UCSD-AML1 (cell line): ENCODE data around the gene DLG1.

Source experiments
- DNase-seq: peaks from one replicate; lab custom pipeline; 2025; ENCODE audit not compliant: unreplicated experiment; lab: John Stamatoyannopoulos, UW

The DLG1 gene

GRCh38 chr3:197317250-197317963 lies 19.0 kb upstream of the DLG1 start:
- DNase-seq: no peak

- DNase-seq: no peak
These were observed 14.0 kb upstream of the DLG1 start for GRCh38 chr3:197312431-197312830.

GRCh38 chr3:197311591-197311990 lies 13.2 kb upstream of the DLG1 start:
- DNase-seq: no peak

GRCh38 chr3:197309528-197310361 lies 11.3 kb upstream of the DLG1 start:
- no peak for DNase-seq

GRCh38 chr3:197308591-197308990 lies 10.2 kb upstream of the DLG1 start:
- DNase-seq: no peak

GRCh38 chr3:197306374-197307086 lies 8.1 kb upstream of the DLG1 start:
- DNase-seq: no peak

GRCh38 chr3:197305854-197306253 lies 7.4 kb upstream of the DLG1 start:
- no peak for DNase-seq

- no peak for DNase-seq
These were observed 5.0 kb upstream of the DLG1 start for GRCh38 chr3:197303452-197303851.

GRCh38 chr3:197302696-197303341 lies 4.4 kb upstream of the DLG1 start:
- no peak for DNase-seq

- DNase-seq: no peak
These were observed 3.6 kb upstream of the DLG1 start for GRCh38 chr3:197302033-197302432.

GRCh38 chr3:197300361-197300760 lies 1.9 kb upstream of the DLG1 start:
- DNase-seq: no peak

- peak; percentile 34 for DNase-seq
These were observed 788 bp upstream of the DLG1 start for GRCh38 chr3:197298945-197299854.

- DNase-seq: peak; percentile 93
These were observed 704 bp downstream of the DLG1 start for GRCh38 chr3:197297476-197298340.

- no peak for DNase-seq
These were observed 1.4 kb downstream of the DLG1 start for GRCh38 chr3:197297002-197297401.

GRCh38 chr3:197296545-197296944 lies 1.9 kb downstream of the DLG1 start:
- DNase-seq: no peak

- DNase-seq: no peak
These were observed 2.5 kb downstream of the DLG1 start for GRCh38 chr3:197295871-197296270.

- no peak for DNase-seq
These were observed 4.7 kb downstream of the DLG1 start for GRCh38 chr3:197293605-197294237.

- no peak for DNase-seq
These were observed 5.8 kb downstream of the DLG1 start for GRCh38 chr3:197292648-197293047.
